K562 (cell line): ENCODE measurements around the gene LRP1. TPM values are rescaled to one million over a fixed set of nuclear protein-coding genes. Genes with fewer than 3 reads are reported as not detected.
A peak's percentile ranks its signal among the peaks of the same experiment; 100 is the strongest.

Experiments used
- ARID1B ChIP-seq: fragments of 450-650 bp; IDR thresholded peaks from 2 replicates; pipeline ENCODE4 v1.6.1; 2016; ENCODE audit warnings: antibody characterized with exemption, mild to moderate bottlenecking, inconsistent platforms
- ARNT ChIP-seq, 2 experiments: fragments of 450-650 bp; IDR thresholded peaks; 2 replicates each; pipeline ENCODE4 v1.6.1; 2016; ENCODE audit warnings: mild to moderate bottlenecking in 1 of 2
- ATF2 ChIP-seq: sonication (generic); formaldehyde crosslinking; IDR thresholded peaks from 2 replicates; pipeline ENCODE4 v1.8.1; 2022; ENCODE audit warnings: missing genetic modification reagents
- ETS2 ChIP-seq: IDR thresholded peaks from 2 replicates; pipeline ENCODE4 v1.6.1; 2016; ENCODE audit warnings: borderline replicate concordance, missing genetic modification characterization, mild to moderate bottlenecking, moderate library complexity, missing compliant biosample characterization; ENCODE audit not compliant: poor library complexity, severe bottlenecking
- GATAD2B ChIP-seq: fragments of 450-650 bp; IDR thresholded peaks from 2 replicates; pipeline ENCODE4 v1.6.1; 2017; ENCODE audit warnings: mild to moderate bottlenecking, borderline replicate concordance
- GTF2E2 ChIP-seq: fragments of 200-800 bp; sonication (Bioruptor generic); IDR thresholded peaks from 2 replicates; pipeline ENCODE4 v1.6.1; 2016; ENCODE audit warnings: missing genetic modification characterization, missing compliant biosample characterization
- KLF10 ChIP-seq: fragments of 250-450 bp; sonication (Bioruptor Pico); IDR thresholded peaks from 2 replicates; pipeline ENCODE4 v1.6.1; 2021; ENCODE audit warnings: matching md5 sums
- LEF1 ChIP-seq: fragments of 450-650 bp; IDR thresholded peaks from 2 replicates; pipeline ENCODE4 v1.6.1; 2016; ENCODE audit warnings: mild to moderate bottlenecking
- PHF20 ChIP-seq: fragments of 450-650 bp; IDR thresholded peaks from 2 replicates; pipeline ENCODE4 v1.6.1; 2018; ENCODE audit not compliant: partially characterized antibody
- TEAD1 ChIP-seq, 2 experiments: fragments of 450-650 bp in 1 of 2; sonication (generic) in 1 of 2; formaldehyde crosslinking; IDR thresholded peaks; 2 replicates each; pipeline versions ENCODE4 v1.4.0 to v1.8.0; 2020 to 2022; ENCODE audit warnings: mild to moderate bottlenecking in 2 of 2, missing genetic modification reagents in 1 of 2
- ZBTB49 ChIP-seq: sonication (generic); formaldehyde crosslinking; IDR thresholded peaks from 2 replicates; pipeline ENCODE4 v1.8.0; 2022; ENCODE audit warnings: missing genetic modification reagents, mild to moderate bottlenecking, borderline replicate concordance
- ZNF165 ChIP-seq: fragments of 250-450 bp; sonication (Bioruptor Pico); IDR thresholded peaks from 2 replicates; pipeline ENCODE4 v1.4.0; 2020; ENCODE audit warnings: borderline replicate concordance
- ZNF395 ChIP-seq: fragments of 200-800 bp; sonication (Bioruptor generic); IDR thresholded peaks from 2 replicates; pipeline ENCODE4 v1.6.1; 2017; ENCODE audit warnings: missing genetic modification characterization, missing compliant biosample characterization
- ZNF583 ChIP-seq: fragments of 250-450 bp; sonication (Bioruptor Pico); IDR thresholded peaks from 2 replicates; pipeline ENCODE4 v1.4.0; 2020
- ZSCAN32 ChIP-seq: fragments of 450-650 bp; formaldehyde crosslinking; IDR thresholded peaks from 2 replicates; pipeline ENCODE4 v1.4.0; 2020; ENCODE audit warnings: mild to moderate bottlenecking, moderate library complexity
- polyA plus RNA-seq, 8 experiments: library from polyadenylated mRNA; depleted of rRNA in 4 of 8; stranded (reverse) in 5 of 8; unstranded in 3 of 8; fragments of >200 nt; fragmentation: Nextera tagmentation in 2 of 8; fragmentation: Illumina TruSeq in 1 of 8; extraction: Ambion mirVana in 2 of 8; extraction: Trizol in 1 of 8; gene quantifications; 2 replicates each; pipeline versions ENCODE4 v1.2.1 to v1.2.3, GENCODE V29; 2011 to 2014; ENCODE audit warnings: inconsistent platforms in 1 of 8, missing spikeins in 1 of 8
- total RNA-seq, 7 experiments: library from RNA; depleted of rRNA in 6 of 7; stranded (reverse); fragments of >200 nt in 6 of 7; fragmentation: Illumina TruSeq in 2 of 7; extraction: Trizol in 2 of 7; gene quantifications; 2 replicates each; pipeline versions ENCODE4 v1.2.1 to v1.2.3, GENCODE V29; 2011 to 2021; ENCODE audit warnings: low replicate concordance in 1 of 7
- TF ChIP-seq, protein P1 (sequence below), 3 experiments: IDR thresholded peaks in 2 of 3; conservative IDR thresholded peaks in 1 of 3; 2 replicates each; pipeline ENCODE4 v1.5.1; 2011 to 2012; ENCODE audit warnings: low read length in 3 of 3, mild to moderate bottlenecking in 3 of 3, control low read depth in 2 of 3, improper control_type of control experiment in 1 of 3, inconsistent platforms in 1 of 3, low read depth in 1 of 3, mixed read lengths in 1 of 3, moderate library complexity in 1 of 3; ENCODE audit not compliant: insufficient read depth in 2 of 3
- TF ChIP-seq, protein P2 (sequence below): fragments of 250-450 bp; sonication (Bioruptor Pico); IDR thresholded peaks from 2 replicates; pipeline ENCODE4 v1.8.0; 2021; ENCODE audit warnings: borderline replicate concordance, mild to moderate bottlenecking, moderate library complexity; ENCODE audit not compliant: poor library complexity, severe bottlenecking
- TF ChIP-seq, protein P3 (sequence below), 2 experiments: fragments of 450-650 bp in 1 of 2; sonication (generic) in 1 of 2; formaldehyde crosslinking; conservative IDR thresholded peaks; 2 replicates each; pipeline versions ENCODE4 v1.4.0 to v1.8.1; 2020 to 2022; ENCODE audit warnings: mild to moderate bottlenecking in 1 of 2, missing genetic modification reagents in 1 of 2

The LRP1 gene
- total and polyA plus RNA-seq, 9 of the 15 experiments (the other 6 are each of a cell fraction or from before 2014, with no cell fraction given): 0.04 to 0.64 (median 0.19) TPM; not detected in 2

DNA sequence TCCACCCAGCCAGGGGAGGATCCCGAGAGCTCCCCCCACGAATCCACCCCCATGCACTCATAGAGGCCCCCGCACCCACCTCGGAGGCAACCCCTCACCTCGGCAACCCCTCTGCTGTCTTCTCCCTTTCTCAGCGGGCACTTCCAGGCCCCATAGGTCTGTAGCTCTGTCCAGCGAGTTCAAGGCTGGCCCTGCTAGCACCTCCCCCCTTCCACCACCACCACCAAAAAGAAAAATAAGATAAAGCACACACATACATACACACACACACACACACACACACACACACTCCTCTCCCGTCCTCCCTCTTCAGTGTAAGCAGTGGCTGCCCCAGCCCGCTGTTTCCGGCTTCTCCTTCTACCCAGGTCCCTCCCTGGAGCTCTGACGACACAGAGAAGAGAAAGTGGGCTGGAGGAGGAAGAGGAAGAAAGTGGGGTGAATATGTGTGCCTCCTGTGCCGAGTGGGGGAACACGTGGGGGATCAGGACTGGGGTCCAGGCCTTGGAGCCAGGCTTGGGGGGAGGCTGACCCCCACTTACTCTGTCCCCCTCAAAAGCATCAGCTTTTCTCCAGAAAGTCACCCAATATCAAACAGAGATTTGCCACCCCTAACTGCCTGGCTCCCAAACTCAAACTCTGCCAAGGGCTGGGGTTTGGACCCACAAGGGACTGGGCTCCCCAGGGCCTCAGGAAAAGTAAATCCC, 17.1 kb upstream of the LRP1 start, which contains the start of gene STAT6 (continued):
- TF ChIP-seq, protein P1, sequence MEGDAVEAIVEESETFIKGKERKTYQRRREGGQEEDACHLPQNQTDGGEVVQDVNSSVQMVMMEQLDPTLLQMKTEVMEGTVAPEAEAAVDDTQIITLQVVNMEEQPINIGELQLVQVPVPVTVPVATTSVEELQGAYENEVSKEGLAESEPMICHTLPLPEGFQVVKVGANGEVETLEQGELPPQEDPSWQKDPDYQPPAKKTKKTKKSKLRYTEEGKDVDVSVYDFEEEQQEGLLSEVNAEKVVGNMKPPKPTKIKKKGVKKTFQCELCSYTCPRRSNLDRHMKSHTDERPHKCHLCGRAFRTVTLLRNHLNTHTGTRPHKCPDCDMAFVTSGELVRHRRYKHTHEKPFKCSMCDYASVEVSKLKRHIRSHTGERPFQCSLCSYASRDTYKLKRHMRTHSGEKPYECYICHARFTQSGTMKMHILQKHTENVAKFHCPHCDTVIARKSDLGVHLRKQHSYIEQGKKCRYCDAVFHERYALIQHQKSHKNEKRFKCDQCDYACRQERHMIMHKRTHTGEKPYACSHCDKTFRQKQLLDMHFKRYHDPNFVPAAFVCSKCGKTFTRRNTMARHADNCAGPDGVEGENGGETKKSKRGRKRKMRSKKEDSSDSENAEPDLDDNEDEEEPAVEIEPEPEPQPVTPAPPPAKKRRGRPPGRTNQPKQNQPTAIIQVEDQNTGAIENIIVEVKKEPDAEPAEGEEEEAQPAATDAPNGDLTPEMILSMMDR (IDR thresholded peaks at IDR 0.05 in 2 of 3, conservative IDR thresholded peaks at IDR 0.05 in 1 of 3; ENCODE audit: insufficient read depth in 2 of 3, low read depth in 1 of 3, low read length in 3 of 3): no peak
- TF ChIP-seq TEAD1 (CRISPR knock-in tag; IDR thresholded peaks at IDR 0.05) (no peak), KLF10 (CRISPR knock-in tag) (no peak), ARID1B (peak; percentile 74), ARNT (IDR thresholded peaks at IDR 0.05) (peak; percentile 40 to 64; a peak in 1 of 4 replicates), GTF2E2 (no peak), PHF20 (peak; percentile 69), GATAD2B (no peak), ZNF165 (CRISPR knock-in tag) (no peak), LEF1 (peak; percentile 39; the same call in 1 of the 2 replicates), ZNF583 (CRISPR knock-in tag) (no peak; the same call in 1 of the 2 replicates), ETS2 (tag) (no peak), ATF2 (CRISPR knock-in tag) (no peak), ZBTB49 (CRISPR knock-in tag) (no peak), ZSCAN32 (CRISPR knock-in tag) (no peak), ZNF395 (CRISPR knock-in tag) (peak; percentile 15; the same call in 1 of the 2 replicates)
- TF ChIP-seq, protein P2, sequence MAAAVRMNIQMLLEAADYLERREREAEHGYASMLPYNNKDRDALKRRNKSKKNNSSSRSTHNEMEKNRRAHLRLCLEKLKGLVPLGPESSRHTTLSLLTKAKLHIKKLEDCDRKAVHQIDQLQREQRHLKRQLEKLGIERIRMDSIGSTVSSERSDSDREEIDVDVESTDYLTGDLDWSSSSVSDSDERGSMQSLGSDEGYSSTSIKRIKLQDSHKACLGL (CRISPR knock-in tag): no peak
- TF ChIP-seq, protein P3, sequence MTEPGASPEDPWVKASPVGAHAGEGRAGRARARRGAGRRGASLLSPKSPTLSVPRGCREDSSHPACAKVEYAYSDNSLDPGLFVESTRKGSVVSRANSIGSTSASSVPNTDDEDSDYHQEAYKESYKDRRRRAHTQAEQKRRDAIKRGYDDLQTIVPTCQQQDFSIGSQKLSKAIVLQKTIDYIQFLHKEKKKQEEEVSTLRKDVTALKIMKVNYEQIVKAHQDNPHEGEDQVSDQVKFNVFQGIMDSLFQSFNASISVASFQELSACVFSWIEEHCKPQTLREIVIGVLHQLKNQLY (CRISPR knock-in tag; conservative IDR thresholded peaks at IDR 0.05): no peak
